ENCODE data around the gene PTGES3.

The PTGES3 gene

GRCh38 chr12:56688129-56688845 lies at the start of gene PTGES3 (continued):
- TF ChIP-seq PRDM2 (tag by site-specific recombination; IDR thresholded peaks at IDR 0.05; ENCODE audit: borderline replicate concordance) (no peak), GLI4 (tag by site-specific recombination; IDR thresholded peaks at IDR 0.05) (peak; percentile 78; the same call in 1 of the 2 replicates), ZNF175 (tag by site-specific recombination; IDR thresholded peaks at IDR 0.05) (no peak), ZNF24 (tag by site-specific recombination; IDR thresholded peaks at IDR 0.05) (no peak; the same call in none of the 2 replicates), BCL11A (tag by site-specific recombination; IDR thresholded peaks at IDR 0.05; ENCODE audit: low read depth) (no peak), ZNF791 (tag by site-specific recombination; IDR thresholded peaks at IDR 0.05) (no peak), ZNF10 (tag by site-specific recombination; IDR thresholded peaks at IDR 0.05) (peak; percentile 88), ZNF211 (tag by site-specific recombination; IDR thresholded peaks at IDR 0.05; ENCODE audit: low read depth) (no peak), ZNF26 (tag by site-specific recombination; IDR thresholded peaks at IDR 0.05) (no peak), AEBP2 (tag by site-specific recombination; IDR thresholded peaks at IDR 0.05; ENCODE audit: borderline replicate concordance) (no peak), KLF1 (tag by site-specific recombination; IDR thresholded peaks at IDR 0.05) (no peak; the same call in none of the 2 replicates), ZNF701 (tag by site-specific recombination; IDR thresholded peaks at IDR 0.05) (no peak), KLF10 (tag by site-specific recombination; IDR thresholded peaks at IDR 0.05) (peak; percentile 93), ZNF529 (tag by site-specific recombination; IDR thresholded peaks at IDR 0.05; ENCODE audit: insufficient replicate concordance) (no peak), ZNF426 (tag by site-specific recombination; IDR thresholded peaks at IDR 0.05) (no peak), ZNF692 (tag by site-specific recombination; IDR thresholded peaks at IDR 0.05) (peak; percentile 96), ZNF792 (tag by site-specific recombination; IDR thresholded peaks at IDR 0.05) (no peak; the same call in 1 of the 2 replicates), ZNF324 (tag by site-specific recombination; IDR thresholded peaks at IDR 0.05) (peak; percentile 46; the same call in 1 of the 2 replicates), ZNF621 (tag by site-specific recombination; IDR thresholded peaks at IDR 0.05) (no peak), HOXA7 (CRISPR knock-in tag; IDR thresholded peaks at IDR 0.05; ENCODE audit: borderline replicate concordance) (no peak), KLF9 (tag by site-specific recombination; IDR thresholded peaks at IDR 0.05; ENCODE audit: low read depth) (peak; percentile 87), ZNF544 (tag by site-specific recombination; IDR thresholded peaks at IDR 0.05) (no peak), WT1 (tag by site-specific recombination; IDR thresholded peaks at IDR 0.05) (peak; percentile 56; the same call in 1 of the 2 replicates), ELK4 (IDR thresholded peaks at IDR 0.05; ENCODE audit: borderline replicate concordance, low read depth, low read length) (no peak), ZBTB48 (tag by site-specific recombination; IDR thresholded peaks at IDR 0.05) (peak; percentile 25), ZNF391 (tag by site-specific recombination; IDR thresholded peaks at IDR 0.05; ENCODE audit: borderline replicate concordance, low read depth) (peak; percentile 91), ZNF777 (tag by site-specific recombination; IDR thresholded peaks at IDR 0.05; ENCODE audit: borderline replicate concordance) (no peak)
